HG03558 (cell line): ENCODE results near the gene CT47C1.
"Not testable (repeated sequence)": the region's sequence is repeated elsewhere in the genome, so short reads cannot be mapped to it uniquely, and the experiment has no call there.

ENCODE experiments used
- ATAC-seq: cut with Tn5 transposase; IDR thresholded peaks from one replicate; pipeline ENCODE4 v1.9.1; 2021; ENCODE audit warnings: moderate number of reproducible peaks; ENCODE audit not compliant: unreplicated experiment; ENCODE audit errors: extremely low read depth

CT47C1 gene

DNA sequence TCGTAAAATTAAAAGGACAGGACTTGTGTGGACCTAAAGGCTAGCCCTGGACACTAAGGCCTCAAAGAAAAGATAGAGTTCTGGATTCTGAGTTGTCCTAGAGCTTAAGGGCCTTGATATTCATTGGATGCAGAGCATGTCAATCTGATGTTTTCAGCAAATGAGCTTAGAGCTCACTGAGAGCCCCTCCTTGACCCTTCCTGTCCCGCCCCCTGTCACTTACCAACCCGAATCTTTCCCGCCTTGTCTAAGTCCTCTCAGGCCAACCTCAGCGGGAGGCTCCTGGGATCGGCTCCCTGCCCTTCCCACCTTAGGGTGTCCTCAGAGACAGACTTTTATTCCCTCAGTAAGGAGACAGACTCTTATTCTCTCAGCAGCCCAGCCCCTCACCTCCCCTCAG, at the start of gene CT47C1:
CT47C1 (plus strand) TSS at position 250 of the 400 bp plus-strand sequence. CDS start 233 bp downstream, outside the sequence.
- ATAC-seq = no peak

DNA sequence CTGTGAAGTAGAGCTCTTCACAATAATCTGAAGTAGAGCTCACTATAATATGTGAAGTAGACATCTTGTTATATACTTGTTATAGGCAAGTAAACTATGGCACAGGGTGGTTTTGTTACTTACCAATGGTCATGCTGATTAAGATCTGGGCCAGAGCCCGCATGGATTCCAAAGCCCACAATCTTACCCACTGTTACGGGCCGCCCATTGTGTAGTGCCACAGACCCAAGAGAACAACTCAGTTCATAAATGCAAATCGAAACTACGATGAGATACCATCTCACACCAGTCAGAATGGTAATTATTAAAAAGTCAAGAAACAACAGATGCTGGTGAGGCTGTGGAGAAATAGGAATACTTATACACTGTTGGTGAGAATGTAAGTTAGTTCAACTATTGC, 46.9 kb upstream of the CT47C1 start:
- ATAC-seq = no peak

DNA sequence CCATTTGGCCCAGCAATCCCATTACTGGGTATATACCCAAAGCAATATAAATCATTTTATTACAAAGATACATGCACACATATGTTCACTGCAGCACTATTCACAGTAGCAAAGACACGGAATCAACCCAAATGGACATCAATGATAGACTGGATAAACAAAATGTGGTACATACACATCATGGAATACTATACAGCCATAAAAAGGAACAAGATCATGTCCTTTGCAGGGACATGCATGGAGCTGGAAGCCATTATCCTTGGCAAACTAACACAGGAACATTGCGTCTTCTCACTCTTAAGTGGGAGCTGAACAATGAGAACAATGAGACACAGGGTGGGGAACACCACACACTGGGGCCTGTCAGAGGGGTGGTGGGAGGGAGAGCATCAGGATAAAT, 46.4 kb upstream of the CT47C1 start:
- ATAC-seq = not testable (repeated sequence)

- not testable (repeated sequence) for ATAC-seq
These were observed 44.6 kb upstream of the CT47C1 start for GRCh38 chrX:119027960-119028732.

DNA sequence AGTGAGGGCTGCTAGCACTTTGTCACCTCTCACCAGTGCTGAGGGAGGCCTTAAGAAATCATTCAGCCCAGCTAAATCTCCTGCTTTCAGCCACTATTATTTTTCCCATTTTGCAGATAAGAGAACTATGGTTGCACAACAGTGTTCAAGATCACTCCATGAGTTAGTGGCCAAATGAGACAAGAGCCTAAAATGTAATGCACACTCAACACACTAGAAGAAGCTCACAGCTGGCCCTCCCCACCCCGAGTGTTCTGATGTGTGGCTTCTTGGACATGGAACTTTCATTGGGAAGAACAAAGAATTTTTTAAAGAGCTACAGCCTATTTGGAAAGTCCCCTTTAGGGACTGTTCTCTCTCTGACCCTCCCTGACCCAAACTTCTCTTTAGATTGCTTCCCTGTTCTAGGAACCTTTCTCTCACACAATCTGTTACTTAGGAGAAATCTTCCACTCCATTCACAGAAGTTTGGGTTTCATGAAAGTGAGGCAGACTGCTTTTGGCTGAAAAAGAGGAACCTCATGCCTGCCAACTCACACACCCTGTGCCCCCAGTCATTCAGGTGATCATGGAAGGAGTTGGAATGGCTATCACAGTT, 44.0 kb upstream of the CT47C1 start:
- ATAC-seq = no peak

GRCh38 chrX:119029656-119030055, 43.1 kb upstream of the CT47C1 start:
- ATAC-seq = not testable (repeated sequence)

GRCh38 chrX:119030990-119031389, 41.8 kb upstream of the CT47C1 start:
- ATAC-seq = no peak

GRCh38 chrX:119036107-119037029, 36.4 kb upstream of the CT47C1 start:
- ATAC-seq = no peak

GRCh38 chrX:119040432-119040831, 32.4 kb upstream of the CT47C1 start:
- ATAC-seq = no peak

DNA sequence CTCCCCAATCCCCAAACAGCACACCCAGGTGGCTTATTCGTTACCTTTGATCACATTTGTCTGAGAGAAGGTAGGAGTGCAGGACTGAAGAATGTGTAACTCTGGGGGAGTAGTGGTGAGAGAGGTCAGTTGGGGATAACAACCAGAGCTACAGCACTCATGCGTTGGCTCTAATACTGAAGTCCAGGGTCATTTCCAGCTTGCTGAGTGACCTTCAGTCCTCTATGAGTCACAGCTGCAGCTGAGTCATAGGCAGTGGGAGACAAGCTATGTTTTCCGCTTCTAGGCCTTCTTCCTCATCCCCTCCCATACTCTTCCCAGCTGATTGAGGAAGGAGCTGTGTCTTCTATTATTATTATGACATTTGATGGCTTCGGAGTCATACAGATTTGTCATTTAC, 31.6 kb upstream of the CT47C1 start:
- no peak for ATAC-seq

DNA sequence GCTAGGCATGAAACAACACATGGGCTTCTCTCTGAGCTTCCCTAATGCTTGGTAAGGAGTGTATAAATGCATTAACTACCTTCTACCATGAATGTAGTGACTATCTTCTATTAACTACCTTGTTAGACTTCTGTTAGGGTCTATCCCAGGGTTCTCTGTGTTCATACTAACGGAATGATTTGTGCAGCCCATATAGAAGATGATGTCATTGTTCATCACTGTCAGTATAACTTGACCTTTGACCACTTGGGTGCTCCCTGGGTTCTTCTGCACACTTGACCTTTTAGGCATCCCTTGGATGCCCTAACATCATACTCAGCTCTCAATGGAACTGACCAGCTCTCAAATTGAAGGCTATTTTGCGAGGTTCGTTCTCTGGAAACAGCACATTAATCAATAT, 30.8 kb upstream of the CT47C1 start:
- ATAC-seq = no peak

GRCh38 chrX:119042996-119043395, 29.8 kb upstream of the CT47C1 start:
- no peak for ATAC-seq

GRCh38 chrX:119045884-119046283, 26.9 kb upstream of the CT47C1 start:
- ATAC-seq = no peak

DNA sequence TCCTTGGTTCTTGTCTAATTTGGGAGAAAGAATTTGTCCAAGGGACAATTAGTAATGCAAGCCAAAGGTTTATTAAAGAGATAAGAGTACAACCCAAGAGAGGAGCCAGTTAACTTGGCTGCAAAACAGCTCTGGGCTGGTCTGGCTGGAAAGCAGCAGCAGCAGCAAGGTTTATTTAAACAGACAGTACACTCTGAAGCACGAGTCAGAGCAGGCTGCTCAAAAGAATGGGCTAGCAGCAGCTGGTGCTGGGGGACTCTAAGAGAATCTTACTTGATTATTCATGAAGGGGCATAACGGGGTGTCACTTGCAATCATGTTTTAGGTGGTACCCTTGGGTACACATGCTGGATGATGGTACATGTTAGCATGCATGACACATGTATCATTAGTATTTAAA, 17.1 kb upstream of the CT47C1 start:
- no peak for ATAC-seq

DNA sequence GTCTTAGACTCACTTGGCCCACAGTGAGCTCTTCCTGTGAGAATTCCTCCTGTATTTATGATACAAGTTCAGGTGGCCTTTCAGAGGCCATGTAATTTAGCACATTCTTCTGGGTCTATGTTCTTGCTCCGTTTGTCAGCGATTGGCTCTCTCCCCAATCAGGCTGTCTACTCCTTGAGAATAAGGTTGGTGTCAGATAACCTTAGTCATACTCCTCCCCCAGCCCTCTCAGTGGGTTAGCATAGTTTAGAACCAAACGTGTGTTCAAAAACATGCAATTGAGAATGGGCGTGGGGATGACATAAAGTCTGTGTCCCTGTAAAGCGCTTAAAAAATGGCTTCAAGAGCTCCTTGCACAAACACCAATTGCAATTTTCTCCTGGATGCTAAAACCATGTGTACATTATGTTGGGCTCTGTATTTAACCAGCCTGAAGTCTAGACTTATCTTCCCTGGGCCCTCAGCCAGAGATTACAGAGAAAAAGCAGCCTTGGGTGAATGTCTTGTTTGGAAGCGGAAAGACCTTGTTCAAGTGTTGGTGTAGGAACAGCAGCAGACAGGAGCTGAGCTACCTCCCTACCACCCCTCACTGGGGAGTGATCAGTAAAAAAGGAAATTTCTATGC, 9.9 kb upstream of the CT47C1 start:
- ATAC-seq = no peak

- ATAC-seq = no peak
These were observed 9.4 kb upstream of the CT47C1 start for GRCh38 chrX:119063428-119063827.

DNA sequence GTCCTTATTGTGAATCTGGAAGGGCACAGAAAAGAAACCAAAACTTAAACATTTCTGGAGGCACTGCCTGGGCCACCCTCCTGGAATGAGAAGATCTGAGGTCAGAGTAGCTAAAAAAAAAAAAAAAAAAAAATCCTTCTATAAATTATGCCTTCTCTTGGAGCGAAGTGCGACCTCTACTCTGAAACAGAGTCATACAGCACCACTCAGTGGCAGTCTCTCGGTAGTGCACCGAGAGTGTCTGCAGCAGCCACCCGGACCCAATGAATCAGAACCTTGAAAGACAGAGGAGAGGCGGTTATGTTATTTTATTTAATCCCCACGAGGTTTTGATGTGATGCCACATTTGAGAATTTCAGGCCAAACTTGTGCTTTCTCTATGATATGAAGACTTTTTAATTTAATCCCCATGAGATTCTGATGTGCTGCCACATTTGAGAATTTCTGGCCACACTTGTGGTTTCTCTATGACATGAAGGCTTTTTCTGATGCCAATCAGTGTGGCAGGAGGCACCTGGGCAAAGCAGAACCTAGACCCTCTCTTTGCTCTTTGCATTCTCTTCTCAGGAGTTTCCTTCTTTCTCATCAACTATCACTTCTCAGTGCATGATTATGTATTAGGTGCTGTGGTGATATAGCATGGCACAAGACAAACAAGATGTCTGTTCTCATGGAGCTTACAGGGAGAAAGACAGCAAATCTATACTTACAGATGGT, 5.6 kb upstream of the CT47C1 start:
- ATAC-seq = no peak

DNA sequence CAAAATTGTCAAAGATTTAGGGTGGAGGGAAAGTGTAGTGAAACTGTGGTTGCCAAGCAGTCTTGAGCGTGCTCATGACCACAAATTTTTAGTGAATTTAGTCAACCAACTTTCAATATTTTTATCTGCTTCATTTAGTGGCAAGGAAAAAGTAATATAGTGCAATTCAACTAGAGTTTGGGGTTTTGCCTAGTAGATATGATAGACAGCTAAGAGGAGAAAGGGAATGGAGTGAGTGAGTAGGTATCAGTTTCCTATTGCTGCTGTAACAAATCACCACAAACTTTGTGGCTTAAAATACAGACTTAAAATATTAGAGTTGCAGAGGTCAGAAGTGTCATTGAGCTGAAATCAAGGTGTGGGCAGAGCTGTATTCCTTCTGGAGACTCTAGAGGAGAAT, 3.7 kb upstream of the CT47C1 start:
- no peak for ATAC-seq

GRCh38 chrX:119069762-119070161, 3.0 kb upstream of the CT47C1 start:
- no peak for ATAC-seq

DNA sequence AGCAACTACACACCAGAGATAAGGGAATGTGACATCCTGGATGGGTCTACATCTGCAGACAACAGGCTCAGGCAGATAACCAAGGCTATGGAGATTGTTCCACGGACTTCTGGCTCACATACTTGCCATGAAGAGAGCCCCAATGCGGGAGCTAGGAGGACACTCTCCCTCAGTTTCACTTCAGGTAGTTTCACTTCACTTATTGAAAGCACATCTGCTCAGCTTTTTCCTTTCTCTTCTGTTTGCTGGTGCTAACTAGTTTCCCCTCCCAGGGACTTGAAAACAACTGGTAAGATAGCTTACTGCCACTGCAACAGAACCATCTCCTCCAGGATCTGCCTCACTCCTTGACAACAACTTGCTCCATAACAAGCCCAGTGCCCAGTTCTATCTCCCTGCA, 1.4 kb upstream of the CT47C1 start:
- ATAC-seq = no peak
